Activated CD4-positive, alpha-beta T cell treated with anti-CD3 and anti-CD28 coated beads for 36 hours (primary cell): ENCODE data around the gene CT45A2. TPM values are rescaled to one million over a fixed set of nuclear protein-coding genes. Genes with fewer than 3 reads are reported as not detected.
"Not testable (repeated sequence)": the region's sequence is repeated elsewhere in the genome, so short reads cannot be mapped to it uniquely, and the experiment has no call there.

Experiments used
- ATAC-seq: fragments of 200-7000 bp; cut with Tn5 transposase; one replicate; pipeline ENCODE4 v1.10.0; 2021; ENCODE audit warnings: mild to moderate bottlenecking, moderate library complexity
- CTCF ChIA-PET: fragments of 350-600 bp; sonication (Branson Sonifier 250); formaldehyde crosslinking; loops from one replicate; lab custom pipeline; 2021; ENCODE audit warnings: antibody characterized with exemption; lab: Charles Lee
- POLR2A ChIA-PET: fragments of 350-600 bp; sonication (Branson Sonifier 250); formaldehyde crosslinking; loops from one replicate; lab custom pipeline; 2021; ENCODE audit warnings: antibody characterized with exemption, inconsistent platforms; lab: Charles Lee
- DNase-seq: peaks from one replicate; pipeline ENCODE4 v3.0.0-alpha.2; 2020
- H3K27ac Mint-ChIP-seq: one replicate; pipeline ENCODE4 v1.8.0; 2021; ENCODE audit warnings: mixed read lengths
- H3K27me3 Mint-ChIP-seq: one replicate; pipeline ENCODE4 v1.8.0; 2021; ENCODE audit warnings: mixed read lengths
- H3K36me3 Mint-ChIP-seq: one replicate; pipeline ENCODE4 v1.8.0; 2021; ENCODE audit warnings: low read depth, mixed read lengths
- H3K4me1 Mint-ChIP-seq: one replicate; pipeline ENCODE4 v1.8.0; 2021; ENCODE audit warnings: mixed read lengths
- H3K4me3 Mint-ChIP-seq: one replicate; pipeline ENCODE4 v1.8.0; 2021; ENCODE audit warnings: mild to moderate bottlenecking, moderate library complexity, mixed read lengths
- H3K9me3 Mint-ChIP-seq: one replicate; pipeline ENCODE4 v1.8.0; 2021; ENCODE audit warnings: low read depth, mixed read lengths
- intact Hi-C, 2 experiments: fragments of 100-400 bp; cut with DNase I in 1 of 2; cut with micrococcal nuclease in 1 of 2; formaldehyde crosslinking; loops; one replicate each; pipeline versions ENCODE4 v1.14.2 to v1.15.1; 2022 to 2024; cut with DNase I, micrococcal nuclease
- total RNA-seq, 2 experiments: library from RNA; stranded (reverse); gene quantifications; one replicate each; pipeline ENCODE4 v1.2.3, GENCODE V29; 2021

The CT45A2 gene
- not detected for total RNA-seq

- H3K4me3 Mint-ChIP-seq, H3K4me1 Mint-ChIP-seq, H3K27me3 Mint-ChIP-seq, H3K36me3 Mint-ChIP-seq, CTCF ChIA-PET, H3K27ac Mint-ChIP-seq, ATAC-seq, DNase-seq, intact Hi-C loops, POLR2A ChIA-PET, H3K9me3 Mint-ChIP-seq: not testable (repeated sequence)
Measured at GRCh38 chrX:135819912-135820311, at the start of gene CT45A2. Gene CT45A2 (minus strand): TSS chrX:135820012. CDS start chrX:135816265, 3,747 bp downstream.

DNA sequence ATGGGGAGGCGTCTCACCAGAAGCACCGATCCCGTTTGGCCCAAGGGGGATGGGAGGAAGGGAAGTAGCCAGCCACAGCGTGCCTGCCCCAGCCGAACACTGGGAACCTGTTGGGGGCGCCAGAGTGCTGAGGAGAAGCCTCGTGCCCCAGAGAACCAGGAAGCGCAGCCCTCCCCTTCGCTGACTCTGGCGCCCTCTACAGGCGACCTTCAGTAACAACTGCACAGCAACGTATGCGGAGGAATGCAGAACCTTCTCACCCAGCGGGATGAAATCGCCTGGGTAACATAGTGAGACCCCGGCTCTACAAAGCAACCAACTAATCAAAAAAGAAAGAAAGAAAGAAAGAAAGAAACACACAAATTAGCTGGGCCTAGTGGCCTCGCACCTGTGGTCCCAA is 34.6 kb upstream of the CT45A2 start, which contains the start of gene CT45A8:
TSS of gene CT45A8 (minus strand) at position 101 of the 400 bp plus-strand sequence. CDS start 3,755 bp downstream, outside the sequence.
- H3K36me3 Mint-ChIP-seq, H3K27me3 Mint-ChIP-seq, DNase-seq, ATAC-seq, H3K27ac Mint-ChIP-seq, POLR2A ChIA-PET, H3K4me3 Mint-ChIP-seq, H3K9me3 Mint-ChIP-seq, H3K4me1 Mint-ChIP-seq, intact Hi-C loops, CTCF ChIA-PET: not testable (repeated sequence)

DNA sequence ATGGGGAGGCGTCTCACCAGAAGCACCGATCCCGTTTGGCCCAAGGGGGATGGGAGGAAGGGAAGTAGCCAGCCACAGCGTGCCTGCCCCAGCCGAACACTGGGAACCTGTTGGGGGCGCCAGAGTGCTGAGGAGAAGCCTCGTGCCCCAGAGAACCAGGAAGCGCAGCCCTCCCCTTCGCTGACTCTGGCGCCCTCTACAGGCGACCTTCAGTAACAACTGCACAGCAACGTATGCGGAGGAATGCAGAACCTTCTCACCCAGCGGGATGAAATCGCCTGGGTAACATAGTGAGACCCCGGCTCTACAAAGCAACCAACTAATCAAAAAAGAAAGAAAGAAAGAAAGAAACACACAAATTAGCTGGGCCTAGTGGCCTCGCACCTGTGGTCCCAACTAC is 17.4 kb upstream of the CT45A2 start, which contains the start of gene CT45A7:
TSS of gene CT45A7 (minus strand) at position 101 of the 400 bp plus-strand sequence. CDS start 3,747 bp downstream, outside the sequence.
- DNase-seq, H3K36me3 Mint-ChIP-seq, POLR2A ChIA-PET, H3K27me3 Mint-ChIP-seq, H3K27ac Mint-ChIP-seq, CTCF ChIA-PET, H3K9me3 Mint-ChIP-seq, H3K4me1 Mint-ChIP-seq, H3K4me3 Mint-ChIP-seq, ATAC-seq, intact Hi-C loops: not testable (repeated sequence)

DNA sequence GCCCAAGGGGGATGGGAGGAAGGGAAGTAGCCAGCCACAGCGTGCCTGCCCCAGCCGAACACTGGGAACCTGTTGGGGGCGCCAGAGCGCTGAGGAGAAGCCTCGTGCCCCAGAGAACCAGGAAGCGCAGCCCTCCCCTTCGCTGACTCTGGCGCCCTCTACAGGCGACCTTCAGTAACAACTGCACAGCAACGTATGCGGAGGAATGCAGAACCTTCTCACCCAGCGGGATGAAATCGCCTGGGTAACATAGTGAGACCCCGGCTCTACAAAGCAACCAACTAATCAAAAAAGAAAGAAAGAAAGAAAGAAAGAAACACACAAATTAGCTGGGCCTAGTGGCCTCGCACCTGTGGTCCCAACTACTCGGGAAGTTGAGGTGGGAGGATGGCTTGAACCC is 17.1 kb downstream of the CT45A2 start, which contains the start of gene CT45A6:
TSS of gene CT45A6 (minus strand) at position 101 of the 400 bp plus-strand sequence. CDS start 3,794 bp downstream, outside the sequence.
- not testable (repeated sequence) for H3K9me3 Mint-ChIP-seq

DNA sequence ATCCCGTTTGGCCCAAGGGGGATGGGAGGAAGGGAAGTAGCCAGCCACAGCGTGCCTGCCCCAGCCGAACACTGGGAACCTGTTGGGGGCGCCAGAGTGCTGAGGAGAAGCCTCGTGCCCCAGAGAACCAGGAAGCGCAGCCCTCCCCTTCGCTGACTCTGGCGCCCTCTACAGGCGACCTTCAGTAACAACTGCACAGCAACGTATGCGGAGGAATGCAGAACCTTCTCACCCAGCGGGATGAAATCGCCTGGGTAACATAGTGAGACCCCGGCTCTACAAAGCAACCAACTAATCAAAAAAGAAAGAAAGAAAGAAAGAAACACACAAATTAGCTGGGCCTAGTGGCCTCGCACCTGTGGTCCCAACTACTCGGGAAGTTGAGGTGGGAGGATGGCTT is 34.4 kb downstream of the CT45A2 start, which contains the start of gene CT45A5:
TSS of gene CT45A5 (minus strand) at position 101 of the 400 bp plus-strand sequence. CDS start 3,774 bp downstream, outside the sequence.
- H3K4me1 Mint-ChIP-seq, H3K36me3 Mint-ChIP-seq, H3K27ac Mint-ChIP-seq, DNase-seq, H3K4me3 Mint-ChIP-seq, H3K27me3 Mint-ChIP-seq, H3K9me3 Mint-ChIP-seq, ATAC-seq, POLR2A ChIA-PET, CTCF ChIA-PET, intact Hi-C loops: not testable (repeated sequence)

More for the DNA sequence above, 17.1 kb downstream of the CT45A2 start, which contains the start of gene CT45A6:
- H3K4me1 Mint-ChIP-seq, H3K27me3 Mint-ChIP-seq, intact Hi-C loops, H3K36me3 Mint-ChIP-seq, POLR2A ChIA-PET, ATAC-seq, DNase-seq, H3K27ac Mint-ChIP-seq, CTCF ChIA-PET, H3K4me3 Mint-ChIP-seq: not testable (repeated sequence)

GRCh38 chrX:135768091-135768490 is 51.7 kb downstream of the CT45A2 start, which contains the start of gene CT45A3:
Gene CT45A3 (minus strand): TSS chrX:135768191. CDS start chrX:135764444, 3,747 bp downstream.
- H3K4me3 Mint-ChIP-seq, CTCF ChIA-PET, ATAC-seq, POLR2A ChIA-PET, H3K27me3 Mint-ChIP-seq, DNase-seq, intact Hi-C loops, H3K9me3 Mint-ChIP-seq, H3K36me3 Mint-ChIP-seq, H3K27ac Mint-ChIP-seq, H3K4me1 Mint-ChIP-seq: not testable (repeated sequence)

Other genes with a start within 250 kb of the CT45A2 start
- gene CT45A1, start 106.4 kb downstream of the CT45A2 start, total RNA-seq = not detected
- not detected for gene CT45A3, start 51.8 kb downstream of the CT45A2 start, total RNA-seq
- not detected for gene CT45A5, start 34.5 kb downstream of the CT45A2 start, total RNA-seq
- not detected for gene CT45A6, start 17.2 kb downstream of the CT45A2 start, total RNA-seq
- not detected for gene CT45A7, start 17.3 kb upstream of the CT45A2 start, total RNA-seq
- gene CT45A8, start 34.5 kb upstream of the CT45A2 start, total RNA-seq = not detected
- gene CT45A9, start 51.8 kb upstream of the CT45A2 start, total RNA-seq = not detected
- not detected for gene CT45A10, start 73.4 kb upstream of the CT45A2 start, total RNA-seq
- not detected for gene SAGE1, start 73.7 kb upstream of the CT45A2 start, total RNA-seq
- 10 to 100 TPM; 16.1 to 18.1 TPM for gene MMGT1, start 154.0 kb upstream of the CT45A2 start, total RNA-seq
- gene SLC9A6, start 165.4 kb upstream of the CT45A2 start, total RNA-seq = 10 to 100 TPM; 11.8 to 12.6 TPM